Measurements from ENCODE around the gene FBRSL1. TPM values are rescaled to one million over a fixed set of nuclear protein-coding genes. Genes with fewer than 3 reads are reported as not detected.

FBRSL1 gene
- total and polyA plus RNA-seq, 2 of the 8 experiments (the other 6 are each of a cell fraction or from before 2014, with no cell fraction given): 18.4 to 109 TPM

- TF ChIP-seq HDAC2 (IDR thresholded peaks at IDR 0.05; ENCODE audit: borderline replicate concordance in 1 of 2, low read depth in 2 of 2, low read length in 2 of 2) (no peak), RAD21 (IDR thresholded peaks at IDR 0.05 in 1 of 2, conservative IDR thresholded peaks at IDR 0.05 in 1 of 2; ENCODE audit: low read depth in 2 of 2, low read length in 2 of 2) (no peak), CTCF (IDR thresholded peaks at IDR 0.05; ENCODE audit: control extremely low read depth in 1 of 3, insufficient read depth in 1 of 3, low read depth in 1 of 3, low read length in 3 of 3) (no peak), EZH2 (IDR thresholded peaks at IDR 0.05; ENCODE audit: low read depth, low read length, severe bottlenecking) (no peak), CHD7 (IDR thresholded peaks at IDR 0.05; ENCODE audit: insufficient replicate concordance, low read length) (no peak), CEBPB (IDR thresholded peaks at IDR 0.05; ENCODE audit: low read depth, low read length) (no peak)
Observed at GRCh38 chr12:132536102-132536876, 46.3 kb downstream of the FBRSL1 start (continued).
